Measurements from ENCODE around the gene CFAP299.
"Not testable (repeated sequence)": the region's sequence is repeated elsewhere in the genome, so short reads cannot be mapped to it uniquely, and the experiment has no call there.

Gene CFAP299

GRCh38 chr4:80333121-80333520 lies 2.4 kb upstream of the CFAP299 start:
- DNase-seq: no peak

GRCh38 chr4:80334568-80334967 lies 962 bp upstream of the CFAP299 start:
- DNase-seq: no peak

- no peak for DNase-seq
Measured at GRCh38 chr4:80335226-80335553, 340 bp upstream of the CFAP299 start.

- DNase-seq: peak; percentile 25
Measured at GRCh38 chr4:80336582-80336981, 1.1 kb downstream of the CFAP299 start.

- DNase-seq: peak; percentile 58
Measured at GRCh38 chr4:80340036-80340435, 4.5 kb downstream of the CFAP299 start.

GRCh38 chr4:80342684-80343083 lies 7.2 kb downstream of the CFAP299 start:
- DNase-seq: not testable (repeated sequence)

GRCh38 chr4:80343887-80344286 lies 8.4 kb downstream of the CFAP299 start:
- DNase-seq: no peak

GRCh38 chr4:80360084-80360483 lies 24.6 kb downstream of the CFAP299 start:
- DNase-seq: no peak

GRCh38 chr4:80360900-80361299 lies 25.4 kb downstream of the CFAP299 start:
- DNase-seq: no peak

GRCh38 chr4:80361329-80361900 lies 25.9 kb downstream of the CFAP299 start:
- no peak for DNase-seq

- DNase-seq: peak; percentile 22
Measured at GRCh38 chr4:80362578-80363181, 27.1 kb downstream of the CFAP299 start.

GRCh38 chr4:80365928-80366327 lies 30.4 kb downstream of the CFAP299 start:
- peak; percentile 45 for DNase-seq

GRCh38 chr4:80367737-80368136 lies 32.2 kb downstream of the CFAP299 start:
- no peak for DNase-seq

GRCh38 chr4:80370635-80371034 lies 35.1 kb downstream of the CFAP299 start:
- DNase-seq: no peak

- no peak for DNase-seq
Measured at GRCh38 chr4:80371046-80371445, 35.5 kb downstream of the CFAP299 start.

- no peak for DNase-seq
Measured at GRCh38 chr4:80374180-80374579, 38.6 kb downstream of the CFAP299 start.

- no peak for DNase-seq
Measured at GRCh38 chr4:80382090-80382832, 46.7 kb downstream of the CFAP299 start.

GRCh38 chr4:80385397-80386280 lies 50.1 kb downstream of the CFAP299 start:
- DNase-seq: no peak

GRCh38 chr4:80386281-80386886 lies 50.9 kb downstream of the CFAP299 start:
- no peak for DNase-seq

- no peak for DNase-seq
Measured at GRCh38 chr4:80387390-80388283, 52.1 kb downstream of the CFAP299 start.

GRCh38 chr4:80388284-80388607 lies 52.7 kb downstream of the CFAP299 start:
- no peak for DNase-seq

- DNase-seq: no peak
Measured at GRCh38 chr4:80390178-80390577, 54.6 kb downstream of the CFAP299 start.

All from NCI-H226 (cell line).